CD4-positive, alpha-beta T cell treated with Interleukin-21 for 1 hour (primary cell): ENCODE measurements around the gene RASL10A.

Source experiments
- DNase-seq: peaks from one replicate; pipeline ENCODE4 v3.0.0-alpha.2; 2020

The RASL10A gene

GRCh38 chr22:29301716-29302401, 13.6 kb downstream of the RASL10A start:
- no peak for DNase-seq

- DNase-seq: no peak
These were observed 14.5 kb downstream of the RASL10A start for GRCh38 chr22:29300807-29301601.

- no peak for DNase-seq
These were observed 15.1 kb downstream of the RASL10A start for GRCh38 chr22:29300467-29300806.

- DNase-seq: no peak
These were observed 16.2 kb downstream of the RASL10A start for GRCh38 chr22:29299136-29299900.

GRCh38 chr22:29298641-29299040, 16.9 kb downstream of the RASL10A start:
- no peak for DNase-seq

- no peak for DNase-seq
These were observed 23.1 kb downstream of the RASL10A start for GRCh38 chr22:29292379-29292778.

- no peak for DNase-seq
These were observed 24.3 kb downstream of the RASL10A start for GRCh38 chr22:29291215-29291614.

GRCh38 chr22:29290061-29290460, 25.4 kb downstream of the RASL10A start:
- no peak for DNase-seq

GRCh38 chr22:29288837-29289236, 26.7 kb downstream of the RASL10A start:
- no peak for DNase-seq

- no peak for DNase-seq
These were observed 31.3 kb downstream of the RASL10A start for GRCh38 chr22:29284196-29284595.

GRCh38 chr22:29277927-29278326, 37.6 kb downstream of the RASL10A start:
- no peak for DNase-seq

- no peak for DNase-seq
These were observed 39.5 kb downstream of the RASL10A start for GRCh38 chr22:29275819-29276565.

GRCh38 chr22:29275167-29275566, 40.3 kb downstream of the RASL10A start:
- no peak for DNase-seq

GRCh38 chr22:29272624-29273023, 42.9 kb downstream of the RASL10A start:
- no peak for DNase-seq

GRCh38 chr22:29270475-29271271, 44.8 kb downstream of the RASL10A start:
- DNase-seq: no peak

- no peak for DNase-seq
These were observed 45.6 kb downstream of the RASL10A start for GRCh38 chr22:29269731-29270474.

- no peak for DNase-seq
These were observed 46.3 kb downstream of the RASL10A start for GRCh38 chr22:29269230-29269604.

- peak; percentile 46 for DNase-seq
These were observed 46.8 kb downstream of the RASL10A start for GRCh38 chr22:29268511-29269229.

- DNase-seq: peak; percentile 97
These were observed 47.5 kb downstream of the RASL10A start, which contains the start of the genes EWSR1 and RHBDD3 for GRCh38 chr22:29267858-29268510. EWSR1 (plus strand) TSS chr22:29268268; CDS start chr22:29268337, 69 bp downstream. RHBDD3 (minus strand) TSS chr22:29267981; CDS start chr22:29265626, 2,355 bp downstream.

GRCh38 chr22:29267462-29267857, 48.0 kb downstream of the RASL10A start:
- DNase-seq: no peak
